HepG2 (cell line): Measurements from ENCODE around the gene ANKRD40. TPM values are rescaled to one million over a fixed set of nuclear protein-coding genes. Genes with fewer than 3 reads are reported as not detected.

Source experiments
- CREM ChIP-seq, 2 experiments: sonication (generic) in 1 of 2; formaldehyde crosslinking in 1 of 2; IDR thresholded peaks; 2 replicates each; pipeline versions ENCODE4 v1.4.0 to v1.6.1; 2016 to 2020; ENCODE audit warnings: antibody characterized with exemption in 1 of 2, mild to moderate bottlenecking in 1 of 2, missing genetic modification reagents in 1 of 2
- FOSL1 ChIP-seq: sonication (generic); formaldehyde crosslinking; IDR thresholded peaks from 2 replicates; pipeline ENCODE4 v1.9.0; 2021; ENCODE audit warnings: missing genetic modification reagents, borderline replicate concordance
- FOXA1 ChIP-seq, 2 experiments: fragments of 450-650 bp in 1 of 2; sonication (generic) in 1 of 2; formaldehyde crosslinking in 1 of 2; IDR thresholded peaks; 2 replicates each; pipeline versions ENCODE4 v1.4.0 to v1.6.1; 2016 to 2020; ENCODE audit warnings: missing genetic modification reagents in 1 of 2
- HOXA5 ChIP-seq: sonication (generic); formaldehyde crosslinking; IDR thresholded peaks from 2 replicates; pipeline ENCODE4 v1.4.0; 2020; ENCODE audit warnings: missing genetic modification reagents
- ISL2 ChIP-seq: sonication (generic); formaldehyde crosslinking; IDR thresholded peaks from 2 replicates; pipeline ENCODE4 v1.5.0; 2020; ENCODE audit warnings: missing genetic modification reagents
- MAFK ChIP-seq, 2 experiments: IDR thresholded peaks in 1 of 2; conservative IDR thresholded peaks in 1 of 2; 2 replicates each; pipeline ENCODE4 v1.6.1; 2011; ENCODE audit warnings: improper control_type of control experiment in 2 of 2, low read length in 2 of 2
- MXD4 ChIP-seq: IDR thresholded peaks from 2 replicates; pipeline ENCODE4 v1.6.1; 2016; ENCODE audit warnings: mild to moderate bottlenecking, missing biosample characterization, missing genetic modification reagents
- NFE2 ChIP-seq: sonication (generic); formaldehyde crosslinking; IDR thresholded peaks from 2 replicates; pipeline ENCODE4 v1.4.0; 2020; ENCODE audit warnings: missing genetic modification reagents
- PITX1 ChIP-seq: sonication (generic); formaldehyde crosslinking; IDR thresholded peaks from 2 replicates; pipeline ENCODE4 v1.5.1; 2020; ENCODE audit warnings: mild to moderate bottlenecking, missing genetic modification reagents
- RAD21 ChIP-seq: fragments of 450-650 bp; formaldehyde crosslinking; IDR thresholded peaks from 2 replicates; pipeline ENCODE4 v1.5.0; 2020; ENCODE audit warnings: mild to moderate bottlenecking
- RARG ChIP-seq: sonication (generic); formaldehyde crosslinking; IDR thresholded peaks from 2 replicates; pipeline ENCODE4 v1.4.0; 2020; ENCODE audit warnings: low read depth, mild to moderate bottlenecking, missing genetic modification reagents
- ZBTB1 ChIP-seq: sonication (generic); formaldehyde crosslinking; IDR thresholded peaks from 2 replicates; pipeline ENCODE4 v1.4.0; 2020; ENCODE audit warnings: missing genetic modification reagents, borderline replicate concordance
- ZFAT ChIP-seq: sonication (generic); formaldehyde crosslinking; conservative IDR thresholded peaks from 2 replicates; pipeline ENCODE4 v1.8.1; 2023; ENCODE audit warnings: missing genetic modification reagents, inconsistent platforms
- ZMYM4 ChIP-seq: sonication (generic); formaldehyde crosslinking; IDR thresholded peaks from 2 replicates; pipeline ENCODE4 v1.8.1; 2023; ENCODE audit warnings: mild to moderate bottlenecking, missing genetic modification reagents
- ZNF17 ChIP-seq: sonication (generic); formaldehyde crosslinking; IDR thresholded peaks from 2 replicates; pipeline ENCODE4 v1.5.0; 2020; ENCODE audit warnings: mild to moderate bottlenecking, missing genetic modification reagents
- ZNF350 ChIP-seq: sonication (generic); formaldehyde crosslinking; IDR thresholded peaks from 2 replicates; pipeline ENCODE4 v1.4.0; 2020; ENCODE audit warnings: mild to moderate bottlenecking, low read depth, missing genetic modification reagents, borderline replicate concordance
- ZNF430 ChIP-seq: sonication (generic); formaldehyde crosslinking; IDR thresholded peaks from 2 replicates; pipeline ENCODE4 v1.9.0; 2021; ENCODE audit warnings: mild to moderate bottlenecking, missing genetic modification reagents
- ZNF788 ChIP-seq: sonication (generic); formaldehyde crosslinking; IDR thresholded peaks from 2 replicates; pipeline ENCODE4 v1.5.0; 2020; ENCODE audit warnings: mild to moderate bottlenecking, missing genetic modification reagents, borderline replicate concordance
- ZSCAN31 ChIP-seq: sonication (generic); formaldehyde crosslinking; IDR thresholded peaks from 2 replicates; pipeline ENCODE4 v1.5.0; 2020; ENCODE audit warnings: low read depth, mild to moderate bottlenecking, missing genetic modification reagents
- polyA plus RNA-seq, 8 experiments: library from polyadenylated mRNA; depleted of rRNA in 3 of 8; stranded (reverse) in 7 of 8; unstranded in 1 of 8; fragments of >200 nt; fragmentation: Illumina TruSeq in 4 of 8; extraction: Trizol in 4 of 8; gene quantifications; 2 replicates each; pipeline versions ENCODE4 v1.2.1 to v1.2.3, GENCODE V29; 2011 to 2016; ENCODE audit warnings: low read depth in 4 of 8, missing spikeins in 1 of 8, mixed read lengths in 1 of 8; ENCODE audit not compliant: insufficient read depth in 1 of 8
- total RNA-seq, 5 experiments: library from RNA; depleted of rRNA; stranded (reverse); fragments of >200 nt; fragmentation: Illumina TruSeq; extraction: Trizol; gene quantifications; 2 replicates each; pipeline ENCODE4 v1.2.3, GENCODE V29; 2016; ENCODE audit warnings: low read depth in 1 of 5
- TF ChIP-seq, protein P1 (sequence below), 2 experiments: sonication (generic) in 1 of 2; formaldehyde crosslinking in 1 of 2; IDR thresholded peaks; 2 replicates each; pipeline versions ENCODE4 v1.4.0 to v1.6.1; 2018 to 2020; ENCODE audit warnings: missing genetic modification reagents in 2 of 2, borderline replicate concordance in 1 of 2, low read depth in 1 of 2, mild to moderate bottlenecking in 1 of 2, missing biosample characterization in 1 of 2
- TF ChIP-seq, protein P2 (sequence below): IDR thresholded peaks from 2 replicates; pipeline ENCODE4 v1.6.1; 2018; ENCODE audit warnings: missing genetic modification reagents
- TF ChIP-seq, protein P3 (sequence below): sonication (generic); formaldehyde crosslinking; IDR thresholded peaks from 2 replicates; pipeline ENCODE4 v1.5.1; 2020; ENCODE audit warnings: missing genetic modification reagents, mild to moderate bottlenecking, borderline replicate concordance

Gene ANKRD40
- total and polyA plus RNA-seq, 2 of the 13 experiments (the other 11 are each of a cell fraction or from before 2014, with no cell fraction given), result 35.0 to 46.4 TPM

DNA sequence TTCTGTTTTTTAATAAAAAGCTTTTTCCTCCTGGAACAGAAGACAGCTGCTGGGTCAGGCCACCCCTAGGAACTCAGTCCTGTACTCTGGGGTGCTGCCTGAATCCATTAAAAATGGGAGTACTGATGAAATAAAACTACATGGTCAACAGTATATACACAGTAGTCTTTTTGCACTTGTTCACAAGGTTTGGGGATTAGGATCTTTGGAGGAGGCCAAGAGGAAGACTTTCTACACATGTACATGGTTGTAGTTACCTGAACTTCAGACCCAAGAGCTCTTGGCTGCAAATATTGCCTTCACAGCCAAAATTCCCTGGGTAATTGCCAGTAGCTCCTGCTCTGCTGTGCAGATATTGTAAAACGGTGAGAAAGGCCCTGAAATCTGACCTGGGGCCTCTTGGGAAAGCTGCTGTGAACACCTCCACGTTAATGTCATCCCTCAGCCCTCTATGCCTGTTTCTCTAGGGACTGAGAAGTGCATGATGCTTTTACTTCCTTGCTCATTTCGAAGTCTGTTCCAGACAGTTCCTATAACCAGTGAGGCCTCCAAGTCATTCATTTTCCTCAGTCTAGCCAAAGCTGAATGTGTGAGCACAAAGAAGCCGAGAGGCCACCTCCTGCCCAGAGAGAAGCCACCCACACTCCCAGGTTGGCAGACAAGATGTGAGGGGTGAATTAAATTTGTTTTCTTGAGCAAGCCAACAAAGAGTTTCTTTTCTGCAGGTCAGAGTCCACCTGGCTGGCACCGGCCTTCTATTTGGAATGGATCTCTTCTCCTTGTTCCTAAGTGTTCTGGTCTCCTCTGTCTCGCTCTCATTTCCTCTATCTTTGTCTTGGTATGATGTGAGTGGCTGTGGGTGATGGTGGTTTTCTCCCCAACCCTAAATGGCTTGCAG, 15.9 kb downstream of the ANKRD40 start (continued):
- 0 out of 2 replicates have a peak, but pooled peaks have one; percentile 41 for TF ChIP-seq HOXA5 (CRISPR knock-in tag)
- TF ChIP-seq MAFK (conservative IDR thresholded peaks at IDR 0.05 in 1 of 2, IDR thresholded peaks at IDR 0.05 in 1 of 2; ENCODE audit: low read length in 2 of 2), result peak; percentile 36 to 48; a peak in 1 of 4 replicates
- peak; percentile 9; the same call in 1 of the 2 replicates for TF ChIP-seq RAD21 (CRISPR knock-in tag)
- TF ChIP-seq ZBTB1 (CRISPR knock-in tag), result no peak
- no peak for TF ChIP-seq ZNF17 (CRISPR knock-in tag)
- no peak for TF ChIP-seq ZFAT (CRISPR knock-in tag)
- TF ChIP-seq, protein P1, sequence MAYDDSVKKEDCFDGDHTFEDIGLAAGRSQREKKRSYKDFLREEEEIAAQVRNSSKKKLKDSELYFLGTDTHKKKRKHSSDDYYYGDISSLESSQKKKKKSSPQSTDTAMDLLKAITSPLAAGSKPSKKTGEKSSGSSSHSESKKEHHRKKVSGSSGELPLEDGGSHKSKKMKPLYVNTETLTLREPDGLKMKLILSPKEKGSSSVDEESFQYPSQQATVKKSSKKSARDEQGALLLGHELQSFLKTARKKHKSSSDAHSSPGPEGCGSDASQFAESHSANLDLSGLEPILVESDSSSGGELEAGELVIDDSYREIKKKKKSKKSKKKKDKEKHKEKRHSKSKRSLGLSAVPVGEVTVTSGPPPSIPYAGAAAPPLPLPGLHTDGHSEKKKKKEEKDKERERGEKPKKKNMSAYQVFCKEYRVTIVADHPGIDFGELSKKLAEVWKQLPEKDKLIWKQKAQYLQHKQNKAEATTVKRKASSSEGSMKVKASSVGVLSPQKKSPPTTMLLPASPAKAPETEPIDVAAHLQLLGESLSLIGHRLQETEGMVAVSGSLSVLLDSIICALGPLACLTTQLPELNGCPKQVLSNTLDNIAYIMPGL (CRISPR knock-in tag; IDR thresholded peaks at IDR 0.05; ENCODE audit: borderline replicate concordance in 1 of 2, low read depth in 1 of 2), result 0 out of 4 replicates have a peak, but pooled peaks of 1 of the 2 experiments have one; percentile 35
- no peak for TF ChIP-seq ZNF788
- 0 out of 2 replicates have a peak, but pooled peaks have one; percentile 53 for TF ChIP-seq ISL2 (CRISPR knock-in tag)
- 0 out of 2 replicates have a peak, but pooled peaks have one; percentile 30 for TF ChIP-seq FOSL1 (CRISPR knock-in tag)
- peak; percentile 49; the same call in 1 of the 2 replicates for TF ChIP-seq CREM (IDR thresholded peaks at IDR 0.05)
- no peak for TF ChIP-seq CREM (CRISPR knock-in tag; IDR thresholded peaks at IDR 0.05)
- TF ChIP-seq, protein P2, sequence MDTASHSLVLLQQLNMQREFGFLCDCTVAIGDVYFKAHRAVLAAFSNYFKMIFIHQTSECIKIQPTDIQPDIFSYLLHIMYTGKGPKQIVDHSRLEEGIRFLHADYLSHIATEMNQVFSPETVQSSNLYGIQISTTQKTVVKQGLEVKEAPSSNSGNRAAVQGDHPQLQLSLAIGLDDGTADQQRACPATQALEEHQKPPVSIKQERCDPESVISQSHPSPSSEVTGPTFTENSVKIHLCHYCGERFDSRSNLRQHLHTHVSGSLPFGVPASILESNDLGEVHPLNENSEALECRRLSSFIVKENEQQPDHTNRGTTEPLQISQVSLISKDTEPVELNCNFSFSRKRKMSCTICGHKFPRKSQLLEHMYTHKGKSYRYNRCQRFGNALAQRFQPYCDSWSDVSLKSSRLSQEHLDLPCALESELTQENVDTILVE (CRISPR knock-in tag), result 0 out of 2 replicates have a peak, but pooled peaks have one; percentile 42
- 0 out of 2 replicates have a peak, but pooled peaks have one; percentile 25 for TF ChIP-seq ZMYM4 (CRISPR knock-in tag)
- 0 out of 2 replicates have a peak, but pooled peaks have one; percentile 25 for TF ChIP-seq MXD4 (CRISPR knock-in tag)
- 0 out of 2 replicates have a peak, but pooled peaks have one; percentile 57 for TF ChIP-seq RARG (CRISPR knock-in tag)
- 0 out of 2 replicates have a peak, but pooled peaks have one; percentile 6 for TF ChIP-seq NFE2
- peak; percentile 27; the same call in 1 of the 2 replicates for TF ChIP-seq ZNF350 (CRISPR knock-in tag)
- TF ChIP-seq, protein P3, sequence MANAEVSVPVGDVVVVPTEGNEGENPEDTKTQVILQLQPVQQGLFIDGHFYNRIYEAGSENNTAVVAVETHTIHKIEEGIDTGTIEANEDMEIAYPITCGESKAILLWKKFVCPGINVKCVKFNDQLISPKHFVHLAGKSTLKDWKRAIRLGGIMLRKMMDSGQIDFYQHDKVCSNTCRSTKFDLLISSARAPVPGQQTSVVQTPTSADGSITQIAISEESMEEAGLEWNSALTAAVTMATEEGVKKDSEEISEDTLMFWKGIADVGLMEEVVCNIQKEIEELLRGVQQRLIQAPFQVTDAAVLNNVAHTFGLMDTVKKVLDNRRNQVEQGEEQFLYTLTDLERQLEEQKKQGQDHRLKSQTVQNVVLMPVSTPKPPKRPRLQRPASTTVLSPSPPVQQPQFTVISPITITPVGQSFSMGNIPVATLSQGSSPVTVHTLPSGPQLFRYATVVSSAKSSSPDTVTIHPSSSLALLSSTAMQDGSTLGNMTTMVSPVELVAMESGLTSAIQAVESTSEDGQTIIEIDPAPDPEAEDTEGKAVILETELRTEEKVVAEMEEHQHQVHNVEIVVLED (CRISPR knock-in tag), result 0 out of 2 replicates have a peak, but pooled peaks have one; percentile 24
- peak; percentile 32; the same call in 1 of the 2 replicates for TF ChIP-seq PITX1 (CRISPR knock-in tag)
- TF ChIP-seq ZSCAN31 (CRISPR knock-in tag), result peak; percentile 65; the same call in 1 of the 2 replicates
- TF ChIP-seq FOXA1 (IDR thresholded peaks at IDR 0.05), result no peak
- TF ChIP-seq FOXA1 (CRISPR knock-in tag; IDR thresholded peaks at IDR 0.05), result 0 out of 2 replicates have a peak, but pooled peaks have one; percentile 13
- no peak for TF ChIP-seq ZNF430 (CRISPR knock-in tag)
